Loucy (cell line): ENCODE data around the gene LHFPL6.

ENCODE experiments used
- EZH2phosphoT487 ChIP-seq: fragments of 200-600 bp; IDR thresholded peaks from 2 replicates; pipeline ENCODE4 v1.6.1; 2018; ENCODE audit warnings: antibody characterized with exemption, mild to moderate bottlenecking, moderate library complexity, borderline replicate concordance
- TF ChIP-seq, protein P1 (sequence below): fragments of 200-600 bp; sonication (generic); conservative IDR thresholded peaks from 2 replicates; pipeline ENCODE4 v1.5.1; 2014; ENCODE audit warnings: mild to moderate bottlenecking, antibody characterized with exemption, low read length

DNA sequence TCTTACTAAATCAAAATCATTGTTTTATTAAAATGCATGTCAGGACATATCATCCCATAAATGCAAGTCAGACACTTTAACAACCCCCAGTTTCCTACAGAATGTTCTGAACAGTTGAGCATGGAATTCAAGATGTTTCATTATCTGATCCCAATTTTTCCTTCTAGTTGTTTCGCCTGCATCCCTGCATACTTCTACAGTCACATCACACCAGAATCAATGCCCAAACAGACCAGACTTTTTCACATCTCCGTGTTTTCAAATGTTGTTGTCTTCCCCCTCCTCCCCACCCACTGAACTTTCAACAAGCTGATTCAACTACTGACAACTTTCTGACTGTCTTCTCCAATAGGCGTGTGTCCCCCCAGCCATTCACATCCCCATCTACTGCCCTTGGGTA lies 48.6 kb downstream of the LHFPL6 start:
- no peak for TF ChIP-seq EZH2phosphoT487
- TF ChIP-seq, protein P1, sequence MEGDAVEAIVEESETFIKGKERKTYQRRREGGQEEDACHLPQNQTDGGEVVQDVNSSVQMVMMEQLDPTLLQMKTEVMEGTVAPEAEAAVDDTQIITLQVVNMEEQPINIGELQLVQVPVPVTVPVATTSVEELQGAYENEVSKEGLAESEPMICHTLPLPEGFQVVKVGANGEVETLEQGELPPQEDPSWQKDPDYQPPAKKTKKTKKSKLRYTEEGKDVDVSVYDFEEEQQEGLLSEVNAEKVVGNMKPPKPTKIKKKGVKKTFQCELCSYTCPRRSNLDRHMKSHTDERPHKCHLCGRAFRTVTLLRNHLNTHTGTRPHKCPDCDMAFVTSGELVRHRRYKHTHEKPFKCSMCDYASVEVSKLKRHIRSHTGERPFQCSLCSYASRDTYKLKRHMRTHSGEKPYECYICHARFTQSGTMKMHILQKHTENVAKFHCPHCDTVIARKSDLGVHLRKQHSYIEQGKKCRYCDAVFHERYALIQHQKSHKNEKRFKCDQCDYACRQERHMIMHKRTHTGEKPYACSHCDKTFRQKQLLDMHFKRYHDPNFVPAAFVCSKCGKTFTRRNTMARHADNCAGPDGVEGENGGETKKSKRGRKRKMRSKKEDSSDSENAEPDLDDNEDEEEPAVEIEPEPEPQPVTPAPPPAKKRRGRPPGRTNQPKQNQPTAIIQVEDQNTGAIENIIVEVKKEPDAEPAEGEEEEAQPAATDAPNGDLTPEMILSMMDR: no peak
